Activated naive CD4-positive, alpha-beta T cell treated with anti-CD3 and anti-CD28 coated beads, Interleukin-2, amount 10 ng/mL, durations not matched to agents 7 days and 5 days (primary cell): ENCODE measurements around the gene ADAM10.

Source experiments
- CTCF ChIA-PET: fragments of 350-600 bp; sonication (Branson Sonifier 250); formaldehyde crosslinking; loops from one replicate; lab custom pipeline; 2021; ENCODE audit warnings: antibody characterized with exemption; lab: Charles Lee
- DNase-seq: peaks from one replicate; pipeline ENCODE4 v3.0.0-alpha.2; 2020
- H3K27ac Mint-ChIP-seq: one replicate; pipeline ENCODE4 v1.8.0; 2021; ENCODE audit warnings: mild to moderate bottlenecking, moderate library complexity, mixed read lengths
- H3K27me3 Mint-ChIP-seq: one replicate; pipeline ENCODE4 v1.8.0; 2021; ENCODE audit warnings: mild to moderate bottlenecking, mixed read lengths
- H3K36me3 Mint-ChIP-seq: one replicate; pipeline ENCODE4 v1.8.0; 2021; ENCODE audit warnings: mixed read lengths
- H3K4me1 Mint-ChIP-seq: one replicate; pipeline ENCODE4 v1.8.0; 2021; ENCODE audit warnings: mixed read lengths
- H3K4me3 Mint-ChIP-seq: one replicate; pipeline ENCODE4 v1.8.0; 2021; ENCODE audit warnings: mild to moderate bottlenecking, moderate library complexity, mixed read lengths
- H3K9me3 Mint-ChIP-seq: one replicate; pipeline ENCODE4 v1.8.0; 2021; ENCODE audit warnings: mixed read lengths

ADAM10 gene

DNA sequence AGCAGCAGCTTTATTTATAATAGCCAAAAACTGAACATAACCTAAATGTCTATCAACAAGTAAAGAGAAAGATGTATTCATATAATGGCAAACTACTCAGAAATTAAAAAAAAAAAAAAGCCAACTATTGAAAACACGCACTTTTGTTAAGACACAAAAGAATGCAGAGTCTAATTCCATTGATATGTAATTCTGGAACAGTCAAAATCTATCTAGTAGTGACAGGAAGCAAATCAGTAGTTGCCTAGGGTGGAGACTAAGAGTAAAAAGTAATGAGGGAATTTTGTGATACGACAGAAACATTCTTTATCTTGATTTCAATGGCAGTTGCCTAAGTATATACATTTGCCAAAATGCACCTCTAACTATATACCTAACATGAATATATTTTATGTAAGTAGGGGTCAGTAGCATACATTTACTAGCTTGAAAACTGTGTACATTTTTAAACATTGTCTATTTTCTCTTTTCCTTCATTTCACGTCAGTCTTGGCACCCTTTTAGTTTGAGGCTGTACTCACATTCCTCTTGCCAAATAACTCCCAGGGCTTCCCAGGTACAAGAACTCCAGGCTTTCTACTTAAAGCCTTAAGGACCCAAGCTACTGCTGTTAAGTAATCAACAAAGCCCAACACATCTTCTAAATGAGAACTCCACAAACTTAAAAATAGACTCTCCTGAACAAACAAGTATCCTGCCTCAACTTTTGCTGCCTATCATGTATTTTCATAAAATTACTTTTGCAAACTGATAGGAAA lies 54.7 kb downstream of the ADAM10 start:
- no peak for DNase-seq
- Mint-ChIP-seq H3K4me3 (no peak overlapping the region), H3K36me3 (peaks cover 54% of the 10 kb centered on the region), H3K4me1 (peaks cover 30% of the 10 kb centered on the region), H3K9me3 (peaks cover 24% of the 10 kb centered on the region), H3K27me3 (no peaks in the 10 kb centered on the region), H3K27ac (no peak overlapping the region)
- CTCF ChIA-PET = no interaction called here

DNA sequence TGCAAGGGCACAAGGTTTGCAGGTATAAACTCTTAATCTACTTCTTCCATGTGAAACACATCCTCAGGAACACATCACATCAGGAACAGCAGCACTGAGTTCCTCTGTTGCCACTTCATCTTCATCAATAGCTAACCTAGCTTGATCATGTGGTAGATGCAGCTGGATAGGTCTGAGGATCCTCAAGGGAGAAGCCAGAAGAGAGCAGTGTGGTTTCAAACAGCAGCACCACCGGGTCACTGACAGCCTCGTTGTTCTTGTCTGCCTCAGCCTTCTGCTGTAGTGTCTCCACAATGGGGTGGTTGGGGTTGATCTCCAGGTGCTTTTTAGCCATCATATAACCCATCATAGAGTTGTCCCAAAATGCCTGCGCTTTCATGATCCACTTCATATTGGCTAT lies 58.8 kb downstream of the ADAM10 start:
- peaks cover 24% of the 10 kb centered on the region for H3K36me3 Mint-ChIP-seq
- CTCF ChIA-PET = no interaction called here
- no peak for DNase-seq
- no peaks in the 10 kb centered on the region for H3K27me3 Mint-ChIP-seq
- H3K9me3 Mint-ChIP-seq = no peaks in the 10 kb centered on the region
- no peak overlapping the region for H3K4me3 Mint-ChIP-seq
- H3K27ac Mint-ChIP-seq = no peak overlapping the region
- peaks cover 13% of the 10 kb centered on the region for H3K4me1 Mint-ChIP-seq

DNA sequence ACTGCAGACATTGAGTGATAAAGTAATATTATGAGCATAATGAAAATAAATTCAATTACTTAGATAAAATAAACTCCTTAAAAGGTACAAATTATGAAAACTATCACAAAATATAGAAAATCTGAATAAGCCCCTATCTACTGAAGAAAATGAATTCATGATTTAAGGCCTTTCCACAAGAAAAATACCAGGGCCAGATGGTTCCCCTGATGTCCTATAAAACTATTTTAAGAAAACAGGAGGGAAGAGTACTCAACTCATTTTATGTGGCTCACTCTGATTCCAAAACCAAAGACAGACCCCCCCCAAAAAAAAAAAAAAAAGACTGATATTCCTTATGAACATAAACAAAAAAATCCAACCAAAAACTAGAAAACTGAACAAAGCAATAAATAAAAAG lies 59.9 kb downstream of the ADAM10 start:
- no peak overlapping the region for H3K27ac Mint-ChIP-seq
- no peak for DNase-seq
- H3K4me3 Mint-ChIP-seq = no peak overlapping the region
- H3K36me3 Mint-ChIP-seq = peaks cover 22% of the 10 kb centered on the region
- CTCF ChIA-PET = no interaction called here
- H3K9me3 Mint-ChIP-seq = no peaks in the 10 kb centered on the region
- H3K27me3 Mint-ChIP-seq = no peaks in the 10 kb centered on the region
- peaks cover 13% of the 10 kb centered on the region for H3K4me1 Mint-ChIP-seq

DNA sequence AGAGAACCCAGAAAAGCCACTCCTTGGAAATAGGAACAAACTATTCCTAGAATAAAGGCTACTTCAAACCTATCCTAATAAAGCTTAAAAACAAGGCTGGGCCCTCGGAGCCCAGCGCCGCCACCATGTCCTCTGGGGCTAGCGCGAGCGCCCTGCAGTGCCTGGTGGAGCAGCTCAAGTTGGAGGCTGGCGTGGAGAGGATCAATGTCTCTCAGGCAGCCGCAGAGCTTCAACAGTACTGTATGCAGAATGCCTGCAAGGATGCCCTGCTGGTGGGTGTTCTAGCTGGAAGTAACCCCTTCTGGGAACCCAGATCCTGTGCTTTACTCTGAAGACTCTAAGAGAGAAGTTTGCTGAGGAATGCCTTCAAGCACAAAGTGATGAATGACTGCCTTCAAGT lies 63.2 kb downstream of the ADAM10 start:
- Mint-ChIP-seq H3K27ac (no peak overlapping the region), H3K27me3 (no peaks in the 10 kb centered on the region), H3K36me3 (peaks cover 10% of the 10 kb centered on the region), H3K9me3 (no peaks in the 10 kb centered on the region), H3K4me1 (peaks cover 15% of the 10 kb centered on the region), H3K4me3 (no peak overlapping the region)
- DNase-seq = no peak
- CTCF ChIA-PET = no interaction called here

DNA sequence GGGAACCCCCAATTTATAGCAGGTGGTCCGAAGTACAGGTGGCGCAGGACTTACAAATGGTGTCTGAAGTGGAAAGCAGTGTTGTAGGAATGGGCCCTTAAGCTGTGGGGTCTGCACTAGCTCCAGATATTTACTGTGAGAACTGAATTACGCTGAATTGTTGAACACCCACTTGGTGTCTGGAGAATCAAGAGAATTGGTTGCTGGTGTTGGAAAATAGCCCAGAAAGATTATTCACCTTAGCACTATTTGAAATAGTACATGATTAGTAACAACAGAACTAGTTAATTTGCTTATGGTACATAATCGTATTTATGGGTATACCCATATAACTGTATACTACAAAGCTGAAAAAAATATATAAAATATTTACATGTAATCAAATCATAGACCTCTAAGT lies 64.8 kb downstream of the ADAM10 start:
- Mint-ChIP-seq H3K4me1 (peaks cover 5% of the 10 kb centered on the region), H3K4me3 (no peak overlapping the region), H3K36me3 (peaks cover 8% of the 10 kb centered on the region), H3K27ac (no peak overlapping the region), H3K9me3 (no peaks in the 10 kb centered on the region), H3K27me3 (no peaks in the 10 kb centered on the region)
- DNase-seq = no peak
- CTCF ChIA-PET = interaction anchor here (0.6 kb wide), 2 partner anchors 16 to 50 kb away, joined by 3 read pairs; no protein-coding TSS in a partner anchor

DNA sequence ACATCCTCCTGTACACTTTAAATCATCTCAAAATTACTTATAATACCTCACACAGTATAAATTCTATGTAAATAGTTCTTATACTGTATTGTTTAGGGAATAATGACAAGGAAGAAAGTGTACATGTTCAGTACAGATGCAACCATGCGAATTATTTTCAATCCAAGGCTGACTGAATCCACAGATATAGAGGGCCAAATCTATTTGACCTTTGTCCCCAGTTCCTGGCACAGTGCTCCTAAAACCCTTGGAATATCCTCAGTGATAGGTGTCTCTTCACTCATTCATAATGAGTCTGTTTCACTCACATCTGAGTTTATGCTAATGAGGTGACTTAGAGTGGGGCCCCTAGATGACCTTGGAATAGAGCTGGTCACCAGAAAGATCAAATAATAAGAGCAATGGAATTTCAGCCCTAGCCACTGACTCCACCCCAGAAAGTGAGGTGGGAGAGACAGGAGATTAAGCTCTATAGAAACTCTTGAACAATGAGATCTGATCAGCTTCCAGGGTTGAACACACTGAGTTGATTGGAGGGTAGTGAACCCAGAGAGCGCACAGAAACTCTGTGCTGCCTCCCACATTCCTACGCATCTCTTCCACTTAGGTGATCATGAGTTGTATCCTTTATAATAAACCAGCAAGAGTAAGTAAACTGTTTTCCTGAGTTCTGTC lies 65.3 kb downstream of the ADAM10 start:
- Mint-ChIP-seq H3K4me3 (no peak overlapping the region), H3K27me3 (no peaks in the 10 kb centered on the region), H3K27ac (no peak overlapping the region), H3K36me3 (peaks cover 8% of the 10 kb centered on the region), H3K9me3 (no peaks in the 10 kb centered on the region), H3K4me1 (peaks cover 3% of the 10 kb centered on the region)
- no peak for DNase-seq
- CTCF ChIA-PET = interaction anchor here (0.6 kb wide), 1 partner anchor 51 kb away, joined by 3 read pairs; no protein-coding TSS in a partner anchor

DNA sequence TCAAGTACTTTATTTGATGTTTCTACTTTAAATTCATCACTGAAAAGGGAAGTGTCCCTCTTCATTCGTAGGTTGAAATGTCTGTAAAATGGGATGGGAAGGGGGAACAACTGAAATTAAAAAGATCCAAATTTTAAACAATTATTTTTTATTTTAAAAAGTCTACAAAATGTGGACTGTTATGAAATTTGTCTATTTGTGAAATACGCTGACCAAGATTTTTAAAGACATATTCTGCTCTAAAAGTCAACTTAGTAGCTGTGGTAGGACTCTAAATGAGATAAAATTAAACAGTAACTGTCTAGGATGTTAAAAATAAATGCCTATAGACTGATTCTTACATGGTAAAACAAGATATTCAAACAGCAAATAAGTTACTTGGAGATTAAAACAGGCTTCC lies 67.3 kb downstream of the ADAM10 start:
- H3K27me3 Mint-ChIP-seq = no peaks in the 10 kb centered on the region
- H3K4me3 Mint-ChIP-seq = no peak overlapping the region
- peaks cover 19% of the 10 kb centered on the region for H3K36me3 Mint-ChIP-seq
- CTCF ChIA-PET = no interaction called here
- H3K27ac Mint-ChIP-seq = no peak overlapping the region
- DNase-seq = no peak
- no peaks in the 10 kb centered on the region for H3K9me3 Mint-ChIP-seq
- H3K4me1 Mint-ChIP-seq = peaks cover 6% of the 10 kb centered on the region

DNA sequence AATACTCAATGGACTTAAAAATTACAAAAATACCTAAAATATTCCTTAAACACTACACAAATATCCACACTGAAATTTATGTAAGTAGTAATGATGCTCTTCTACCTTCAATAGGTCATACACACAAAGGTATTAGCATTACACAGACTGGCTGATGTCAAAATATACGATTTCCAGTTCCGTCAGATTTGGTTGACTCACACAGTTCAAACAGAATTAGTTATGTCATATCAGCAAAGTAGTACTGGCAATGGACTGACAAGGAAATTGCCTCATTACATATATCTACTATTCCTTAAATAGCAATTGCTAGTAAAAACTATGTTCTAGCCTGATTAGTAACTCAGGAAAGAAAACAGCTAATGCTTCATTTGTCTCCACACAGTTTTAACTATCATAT lies 70.8 kb downstream of the ADAM10 start:
- Mint-ChIP-seq H3K27ac (no peak overlapping the region), H3K27me3 (no peaks in the 10 kb centered on the region), H3K36me3 (peaks cover 22% of the 10 kb centered on the region), H3K9me3 (no peaks in the 10 kb centered on the region), H3K4me1 (peaks cover 6% of the 10 kb centered on the region), H3K4me3 (no peak overlapping the region)
- DNase-seq = no peak
- CTCF ChIA-PET = interaction anchor here (1.1 kb wide), 1 partner anchor 139 kb away, joined by 3 read pairs; no protein-coding TSS in a partner anchor

DNA sequence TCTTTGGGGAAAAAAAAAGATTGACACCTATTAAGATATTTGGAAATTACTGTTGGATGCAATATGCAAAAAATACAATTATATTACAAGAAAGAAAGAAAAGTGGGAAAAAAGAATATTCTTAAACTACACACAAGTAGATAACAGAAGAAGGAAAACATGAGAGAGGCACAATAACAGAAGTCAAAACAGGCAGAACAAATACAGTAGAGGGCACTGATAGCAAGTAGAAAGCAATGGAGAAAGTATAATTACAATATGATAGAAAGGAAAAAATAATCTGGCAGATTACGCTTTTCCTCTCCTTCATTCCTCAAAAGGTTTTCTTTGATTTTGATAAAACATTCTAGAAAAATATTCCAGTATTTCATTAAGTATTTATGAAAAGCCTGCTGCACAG lies 72.1 kb downstream of the ADAM10 start:
- Mint-ChIP-seq H3K4me3 (no peak overlapping the region), H3K9me3 (no peaks in the 10 kb centered on the region), H3K36me3 (peaks cover 26% of the 10 kb centered on the region), H3K27me3 (no peaks in the 10 kb centered on the region), H3K4me1 (peaks cover 6% of the 10 kb centered on the region), H3K27ac (no peak overlapping the region)
- CTCF ChIA-PET = interaction anchor here (1.1 kb wide), 1 partner anchor 138 kb away, joined by 3 read pairs; no protein-coding TSS in a partner anchor
- no peak for DNase-seq

DNA sequence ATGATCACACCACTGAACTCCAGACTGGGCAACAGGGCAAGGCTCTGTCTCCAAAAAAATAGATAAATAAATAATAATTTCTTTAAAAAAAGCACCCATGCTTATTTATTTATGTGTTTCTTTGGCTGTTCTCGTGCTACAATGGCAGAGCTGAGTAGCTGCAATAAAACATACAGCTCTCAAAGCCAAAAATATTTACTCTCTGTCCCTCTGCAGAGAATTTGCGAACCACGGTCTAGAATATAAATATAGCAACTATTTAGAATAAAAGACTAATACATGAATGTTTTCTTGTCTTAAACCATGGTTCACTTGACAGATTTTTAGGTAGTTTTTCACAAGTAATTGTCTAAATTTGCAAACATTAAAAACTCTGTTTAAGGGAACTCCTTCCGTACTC lies 72.7 kb downstream of the ADAM10 start:
- peaks cover 30% of the 10 kb centered on the region for H3K36me3 Mint-ChIP-seq
- no peak overlapping the region for H3K27ac Mint-ChIP-seq
- no peaks in the 10 kb centered on the region for H3K27me3 Mint-ChIP-seq
- CTCF ChIA-PET = interaction anchor here (0.7 kb wide), 1 partner anchor 234 kb away, joined by 3 read pairs; no protein-coding TSS in a partner anchor
- peaks cover 6% of the 10 kb centered on the region for H3K4me1 Mint-ChIP-seq
- no peak overlapping the region for H3K4me3 Mint-ChIP-seq
- DNase-seq = no peak
- H3K9me3 Mint-ChIP-seq = no peaks in the 10 kb centered on the region

DNA sequence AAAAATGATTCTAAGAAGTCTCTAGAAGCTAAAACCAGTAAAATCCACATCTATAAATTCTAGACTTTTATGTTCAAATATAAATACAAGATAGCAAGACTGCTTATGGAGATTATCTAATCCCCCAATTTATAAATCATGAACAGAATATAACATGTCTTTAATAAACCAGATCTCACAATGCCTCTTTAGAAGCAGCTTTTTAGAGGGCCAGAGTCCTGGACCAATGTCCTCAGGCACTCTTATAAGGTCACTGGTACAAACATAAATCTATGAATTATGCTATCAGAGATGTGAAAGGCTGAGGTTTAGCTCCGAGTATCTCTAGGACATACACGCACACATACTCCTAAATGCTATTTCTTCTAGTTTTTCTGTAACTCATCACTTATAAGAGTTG lies 78.3 kb downstream of the ADAM10 start:
- no peaks in the 10 kb centered on the region for H3K27me3 Mint-ChIP-seq
- H3K27ac Mint-ChIP-seq = no peak overlapping the region
- no peak for DNase-seq
- CTCF ChIA-PET = no interaction called here
- H3K36me3 Mint-ChIP-seq = peaks cover 30% of the 10 kb centered on the region
- no peaks in the 10 kb centered on the region for H3K9me3 Mint-ChIP-seq
- H3K4me1 Mint-ChIP-seq = no peaks in the 10 kb centered on the region
- no peak overlapping the region for H3K4me3 Mint-ChIP-seq

DNA sequence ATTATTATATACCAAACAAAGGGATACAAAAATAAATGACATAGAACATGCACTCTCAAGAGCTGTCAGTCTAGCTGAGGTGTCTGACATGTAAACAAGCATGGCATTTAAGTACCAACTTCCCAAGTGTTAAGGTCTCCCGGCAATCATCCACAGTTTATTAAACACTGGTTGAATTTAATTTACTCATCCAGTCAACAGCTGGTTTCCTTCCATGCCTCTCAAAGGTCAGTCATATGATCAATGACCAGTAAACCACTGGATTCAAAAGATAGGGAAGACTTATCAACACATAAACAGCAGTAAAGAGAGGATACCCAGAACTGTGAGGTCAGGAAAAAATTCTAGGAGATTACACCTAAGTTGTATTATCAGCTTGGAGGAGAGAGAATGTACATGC lies 80.4 kb downstream of the ADAM10 start:
- H3K4me1 Mint-ChIP-seq = no peaks in the 10 kb centered on the region
- H3K27me3 Mint-ChIP-seq = no peaks in the 10 kb centered on the region
- no peak overlapping the region for H3K4me3 Mint-ChIP-seq
- H3K9me3 Mint-ChIP-seq = no peaks in the 10 kb centered on the region
- no peak for DNase-seq
- H3K36me3 Mint-ChIP-seq = peaks cover 43% of the 10 kb centered on the region
- no peak overlapping the region for H3K27ac Mint-ChIP-seq
- CTCF ChIA-PET = interaction anchor here (1.5 kb wide), 1 partner anchor 16 kb away, joined by 3 read pairs; no protein-coding TSS in a partner anchor

DNA sequence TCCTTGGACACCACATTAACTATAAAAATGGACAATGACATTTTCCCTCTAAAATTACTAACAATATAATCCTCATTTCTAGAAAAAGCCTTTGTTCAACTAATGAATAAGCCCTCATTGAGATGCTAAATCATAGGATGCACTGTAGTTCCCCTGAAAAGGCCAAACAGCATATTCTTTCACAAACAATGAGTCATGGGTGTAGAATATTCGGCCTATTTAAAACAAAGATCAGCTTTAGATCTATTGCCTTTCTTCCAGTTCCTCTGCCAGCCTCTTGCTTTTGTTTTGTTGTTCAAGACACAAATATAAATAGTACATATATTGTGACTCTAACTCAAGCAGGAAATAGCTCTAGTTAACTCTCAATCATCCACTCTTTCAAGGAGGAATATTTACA lies 82.5 kb downstream of the ADAM10 start:
- CTCF ChIA-PET = interaction anchor here (1.1 kb wide), 1 partner anchor 398 kb away, joined by 5 read pairs; no protein-coding TSS in a partner anchor
- H3K4me3 Mint-ChIP-seq = no peak overlapping the region
- H3K4me1 Mint-ChIP-seq = no peaks in the 10 kb centered on the region
- no peak overlapping the region for H3K27ac Mint-ChIP-seq
- no peaks in the 10 kb centered on the region for H3K9me3 Mint-ChIP-seq
- DNase-seq = no peak
- H3K36me3 Mint-ChIP-seq = peaks cover 49% of the 10 kb centered on the region
- H3K27me3 Mint-ChIP-seq = no peaks in the 10 kb centered on the region

DNA sequence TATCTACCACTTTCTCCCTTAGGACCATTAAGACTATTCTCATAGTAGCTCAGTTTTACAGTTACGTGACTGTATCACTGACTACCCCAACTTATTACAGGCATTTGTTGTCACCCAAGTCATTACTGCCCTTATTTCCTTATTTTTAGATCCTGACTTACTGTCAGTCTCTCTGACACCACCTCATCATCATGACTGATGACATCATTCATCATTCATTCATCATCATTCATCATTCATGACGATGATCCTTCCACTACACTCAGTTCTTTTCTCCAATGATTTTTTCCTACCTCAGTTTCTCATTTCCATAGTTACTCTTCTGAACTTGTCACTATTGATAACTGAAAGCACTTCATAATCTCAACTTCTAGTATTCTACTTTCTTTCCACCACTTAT lies 83.8 kb downstream of the ADAM10 start:
- Mint-ChIP-seq H3K27me3 (no peaks in the 10 kb centered on the region), H3K4me3 (no peak overlapping the region), H3K9me3 (no peaks in the 10 kb centered on the region), H3K4me1 (no peaks in the 10 kb centered on the region), H3K36me3 (peaks cover 56% of the 10 kb centered on the region), H3K27ac (no peak overlapping the region)
- DNase-seq = no peak
- CTCF ChIA-PET = no interaction called here
